ENCODE results near the gene SLC34A3.

GRCh38 chr9:137224830-137225694 lies 5.6 kb upstream of the SLC34A3 start, which contains the start of gene CYSRT1:
- TF ChIP-seq TAF1 (IDR thresholded peaks at IDR 0.05; ENCODE audit: low read depth, low read length) = no peak
- no peak for TF ChIP-seq POLR2A (IDR thresholded peaks at IDR 0.05; ENCODE audit: low read depth, low read length)
- TF ChIP-seq POLR2AphosphoS5 (IDR thresholded peaks at IDR 0.05; ENCODE audit: low read depth, low read length) = no peak
- TF ChIP-seq SPI1 (IDR thresholded peaks at IDR 0.05; ENCODE audit: low read depth, low read length) = no peak

Measured in GM12891 (cell line).